Neural crest cell (in vitro differentiated cells): ENCODE measurements around the gene VAMP1. TPM values are rescaled to one million over a fixed set of nuclear protein-coding genes. Genes with fewer than 3 reads are reported as not detected.

Source experiments
- DNase-seq: peaks from one replicate; pipeline ENCODE4 v3.0.0; 2021; ENCODE audit warnings: low read depth, mixed read lengths, low spot score
- H3K27ac Mint-ChIP-seq: one replicate; pipeline ENCODE4 v1.8.0; 2021; ENCODE audit warnings: mild to moderate bottlenecking, mixed read lengths; ENCODE audit not compliant: unreplicated experiment
- H3K27me3 Mint-ChIP-seq: 2 replicates; pipeline ENCODE4 v1.8.0; 2021; ENCODE audit warnings: low read depth, mild to moderate bottlenecking, mixed read lengths
- H3K36me3 Mint-ChIP-seq: 2 replicates; pipeline ENCODE4 v1.8.0; 2021; ENCODE audit warnings: low read depth, mild to moderate bottlenecking, mixed read lengths
- H3K4me1 Mint-ChIP-seq: 2 replicates; pipeline ENCODE4 v1.8.0; 2021; ENCODE audit warnings: mixed read lengths
- H3K4me3 Mint-ChIP-seq: one replicate; pipeline ENCODE4 v1.8.0; 2021; ENCODE audit warnings: mild to moderate bottlenecking, mixed read lengths
- H3K9me3 Mint-ChIP-seq: 2 replicates; pipeline ENCODE4 v1.8.0; 2021; ENCODE audit warnings: mixed read lengths
- CTCF ChIP-seq: fragments of 200-600 bp; sonication (generic); conservative IDR thresholded peaks from 2 replicates; pipeline ENCODE4 v1.5.0; 2021; ENCODE audit warnings: antibody characterized with exemption, mild to moderate bottlenecking
- total RNA-seq: library from RNA; stranded (reverse); gene quantifications from 2 replicates; pipeline ENCODE4 v1.2.1, GENCODE V29; 2021

The VAMP1 gene
- total RNA-seq, 1 donor from 2014 or later, result 9.8 TPM

DNA sequence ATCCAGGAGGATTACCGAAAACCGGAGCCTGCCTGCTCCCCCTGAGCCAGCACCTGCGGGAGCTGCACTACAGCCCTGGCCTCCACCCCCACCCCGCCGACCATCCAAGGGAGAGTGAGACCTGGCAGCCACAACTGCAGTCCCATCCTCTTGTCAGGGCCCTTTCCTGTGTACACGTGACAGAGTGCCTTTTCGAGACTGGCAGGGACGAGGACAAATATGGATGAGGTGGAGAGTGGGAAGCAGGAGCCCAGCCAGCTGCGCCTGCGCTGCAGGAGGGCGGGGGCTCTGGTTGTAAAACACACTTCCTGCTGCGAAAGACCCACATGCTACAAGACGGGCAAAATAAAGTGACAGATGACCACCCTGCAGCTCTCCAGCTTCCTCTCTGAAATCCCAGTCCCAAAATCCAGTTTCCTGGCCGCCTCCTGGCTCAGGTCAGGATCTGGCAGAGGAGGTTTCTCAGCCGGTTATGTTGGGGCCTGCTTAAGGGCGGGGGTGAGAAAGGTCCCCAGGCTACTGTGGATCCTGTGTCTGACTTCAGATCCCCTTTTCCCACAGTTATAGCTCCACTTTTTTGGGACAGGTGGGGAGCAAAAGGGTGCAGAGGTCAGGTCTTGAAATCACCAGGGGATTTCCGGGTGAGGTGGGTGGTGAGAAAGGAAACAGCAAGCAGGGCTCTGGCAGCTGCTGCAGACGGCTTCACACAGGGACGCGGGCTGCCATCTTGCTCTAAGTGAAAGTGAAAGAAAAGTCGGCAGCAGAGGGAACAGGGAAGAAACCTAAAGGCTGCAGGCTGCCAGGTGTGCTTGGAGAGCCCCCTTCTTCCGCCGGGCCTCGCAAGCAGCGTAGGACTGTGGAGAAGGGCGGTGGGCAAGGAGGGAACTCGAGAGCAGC lies 18.9 kb downstream of the VAMP1 start, which contains the start of gene TAPBPL:
Gene TAPBPL, plus strand, starts transcription at position 695 of the 897 bp plus-strand sequence. CDS start 207 bp downstream, outside the sequence.
- Mint-ChIP-seq H3K27ac (peak within 1 kb of the TSS; percentile 92), H3K27me3 (no peaks in the 10 kb centered on the region), H3K36me3 (no peaks in the 10 kb centered on the region), H3K4me1 (peaks cover 26% of the 10 kb centered on the region), H3K4me3 (peak within 1 kb of the TSS; percentile 87), H3K9me3 (no peaks in the 10 kb centered on the region)
- peak; percentile 44 for DNase-seq
- no peak for TF ChIP-seq CTCF

GRCh38 chr12:6450869-6451347 lies 19.6 kb downstream of the VAMP1 start:
- Mint-ChIP-seq H3K9me3 (no peaks in the 10 kb centered on the region), H3K4me1 (peaks cover 26% of the 10 kb centered on the region), H3K36me3 (no peaks in the 10 kb centered on the region), H3K27ac (peak overlapping the region; percentile 83), H3K27me3 (no peaks in the 10 kb centered on the region), H3K4me3 (peak overlapping the region; percentile 87)
- DNase-seq, result no peak
- TF ChIP-seq CTCF, result no peak

DNA sequence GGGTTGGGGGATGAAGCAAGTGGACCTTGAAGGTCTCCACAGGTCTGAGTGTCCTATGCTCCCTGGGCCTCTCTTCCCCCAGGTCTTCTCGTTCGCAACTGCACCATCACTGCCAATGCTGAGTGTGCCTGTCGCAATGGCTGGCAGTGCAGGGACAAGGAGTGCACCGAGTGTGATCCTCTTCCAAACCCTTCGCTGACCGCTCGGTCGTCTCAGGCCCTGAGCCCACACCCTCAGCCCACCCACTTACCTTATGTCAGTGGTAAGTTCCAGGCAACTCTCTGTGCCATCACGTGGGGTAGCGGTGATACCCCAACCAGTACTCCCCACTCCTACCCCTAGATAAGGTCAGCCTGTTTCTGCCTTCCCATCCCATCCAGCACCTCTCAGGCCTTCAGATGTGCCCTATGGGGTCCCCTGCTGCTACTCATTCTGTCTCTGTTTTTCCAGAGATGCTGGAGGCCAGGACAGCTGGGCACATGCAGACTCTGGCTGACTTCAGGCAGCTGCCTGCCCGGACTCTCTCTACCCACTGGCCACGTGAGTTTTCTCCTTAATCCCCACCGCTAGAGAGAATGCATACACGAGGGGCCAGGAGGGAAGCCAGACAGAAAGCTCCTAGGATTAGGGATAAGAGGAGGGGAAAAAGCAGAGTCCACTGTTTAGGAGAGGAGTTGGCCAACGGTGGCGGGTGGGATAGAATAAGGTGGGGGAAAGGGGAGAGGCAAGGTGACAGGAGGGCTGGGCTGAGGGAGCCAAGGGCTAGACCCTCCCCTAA lies 20.2 kb downstream of the VAMP1 start:
- no peak for TF ChIP-seq CTCF
- peaks cover 26% of the 10 kb centered on the region for H3K4me1 Mint-ChIP-seq
- no peaks in the 10 kb centered on the region for H3K36me3 Mint-ChIP-seq
- no peak for DNase-seq
- no peak overlapping the region for H3K27ac Mint-ChIP-seq
- no peaks in the 10 kb centered on the region for H3K27me3 Mint-ChIP-seq
- no peaks in the 10 kb centered on the region for H3K9me3 Mint-ChIP-seq
- peak overlapping the region; percentile 87 for H3K4me3 Mint-ChIP-seq

- no peaks in the 10 kb centered on the region for H3K4me1 Mint-ChIP-seq
- no peak for TF ChIP-seq CTCF
- no peaks in the 10 kb centered on the region for H3K9me3 Mint-ChIP-seq
- H3K27ac Mint-ChIP-seq, result no peak within 1 kb of the TSS
- no peaks in the 10 kb centered on the region for H3K36me3 Mint-ChIP-seq
- DNase-seq, result no peak
- H3K4me3 Mint-ChIP-seq, result no peak within 1 kb of the TSS
- H3K27me3 Mint-ChIP-seq, result no peaks in the 10 kb centered on the region
These were observed 25.5 kb downstream of the VAMP1 start, which contains the start of gene CD27 for GRCh38 chr12:6444704-6445688. CD27 (plus strand) TSS chr12:6444955; CDS start chr12:6445096, 141 bp downstream.

GRCh38 chr12:6444031-6444430 lies 26.4 kb downstream of the VAMP1 start:
- TF ChIP-seq CTCF, result no peak

More at GRCh38 chr12:6444031-6444430, 26.4 kb downstream of the VAMP1 start:
- no peak overlapping the region for H3K27ac Mint-ChIP-seq
- H3K27me3 Mint-ChIP-seq, result no peaks in the 10 kb centered on the region
- no peak for DNase-seq
- H3K4me1 Mint-ChIP-seq, result no peaks in the 10 kb centered on the region
- H3K9me3 Mint-ChIP-seq, result no peaks in the 10 kb centered on the region
- no peaks in the 10 kb centered on the region for H3K36me3 Mint-ChIP-seq
- H3K4me3 Mint-ChIP-seq, result no peak overlapping the region
